ENCODE results near the gene TBC1D3I. TPM values are rescaled to one million over a fixed set of nuclear protein-coding genes. Genes with fewer than 3 reads are reported as not detected.

TBC1D3I gene
- 0.33 TPM in 1 of 2 replicates, not detected in the other for total RNA-seq

GRCh38 chr17:36264470-36264869 is at the start of gene TBC1D3I:
TSS of gene TBC1D3I (minus strand) at chr17:36264570. CDS start at chr17:36262985, 1,585 bp downstream.

GRCh38 chr17:36210439-36211211 is 53.7 kb downstream of the TBC1D3I start, which contains the start of gene CCL4L2:
TSS of gene CCL4L2 (plus strand) at chr17:36211063.

Other genes with a start within 250 kb of the TBC1D3I start
- gene CCL23, start 246.6 kb downstream of the TBC1D3I start, total RNA-seq = not detected in 2 replicates
- not detected in 2 replicates for gene CCL18, start 200.3 kb downstream of the TBC1D3I start, total RNA-seq
- not detected in 2 replicates for gene CCL3, start 174.4 kb downstream of the TBC1D3I start, total RNA-seq
- gene CCL4, start 160.7 kb downstream of the TBC1D3I start, total RNA-seq = not detected in 2 replicates
- gene TBC1D3B, start 87.9 kb downstream of the TBC1D3I start, total RNA-seq = 0.77 and 2.5 TPM in 2 replicates
- not detected in 2 replicates for gene CCL3L1, start 67.8 kb downstream of the TBC1D3I start, total RNA-seq
- not detected in 2 replicates for gene CCL4L2, start 53.5 kb downstream of the TBC1D3I start, total RNA-seq
- gene TBC1D3G, start 59.3 kb upstream of the TBC1D3I start, total RNA-seq = not detected in 2 replicates
- not detected in 2 replicates for gene TBC1D3H, start 123.9 kb upstream of the TBC1D3I start, total RNA-seq
- gene ZNHIT3, start 222.1 kb upstream of the TBC1D3I start, total RNA-seq = 22.2 and 23.5 TPM in 2 replicates

Data from uterine smooth muscle cell (primary cell).